Peyer's patch (tissue), 4 donors: Measurements from ENCODE around the gene PFKP. TPM values are rescaled to one million over a fixed set of nuclear protein-coding genes. Genes with fewer than 3 reads are reported as not detected.

Experiments
- DNase-seq, 3 donors: peaks; one replicate each; pipeline ENCODE4 v3.0.0-alpha.2; 2017 to 2019
- H3K27ac ChIP-seq, 4 donors: fragments of 200-600 bp; sonication (generic); one replicate each; pipeline ENCODE4 v1.5.1; 2016 to 2019
- H3K27me3 ChIP-seq, 2 donors: fragments of 200-600 bp; sonication (generic); one replicate each; pipeline ENCODE4 v1.5.1; 2019
- H3K36me3 ChIP-seq, 3 donors: fragments of 200-600 bp; sonication (generic); one replicate each; pipeline ENCODE4 v1.5.1; 2016 to 2019
- H3K4me1 ChIP-seq, 4 donors: fragments of 200-600 bp; sonication (generic); one replicate each; pipeline ENCODE4 v1.5.1; 2016 to 2019
- H3K4me3 ChIP-seq, 4 donors: fragments of 200-600 bp; sonication (generic); 1 replicate in 3 of 4; 2 replicates in 1 of 4; pipeline ENCODE4 v1.5.1; 2016 to 2019; ENCODE audit warnings: mild to moderate bottlenecking in 1 of 4
- H3K9me3 ChIP-seq, 4 donors: fragments of 200-600 bp; sonication (generic); one replicate each; pipeline ENCODE4 v1.5.1; 2016 to 2019; ENCODE audit warnings: mild to moderate bottlenecking in 1 of 4
- CTCF ChIP-seq, 6 experiments: fragments of 450-650 bp in 4 of 6; fragments of 200-600 bp in 2 of 6; sonication (generic) in 1 of 6; IDR thresholded peaks; one replicate each; pipeline ENCODE4 v1.5.1; 2017 to 2019; ENCODE audit warnings: antibody characterized with exemption in 6 of 6, mild to moderate bottlenecking in 3 of 6, moderate library complexity in 1 of 6
- POLR2A ChIP-seq, 2 donors: fragments of 450-650 bp; IDR thresholded peaks; one replicate each; pipeline ENCODE4 v1.5.1; 2017; ENCODE audit warnings: antibody characterized with exemption in 2 of 2, mild to moderate bottlenecking in 2 of 2, moderate library complexity in 2 of 2
- total RNA-seq, 4 donors: library from RNA; depleted of rRNA; stranded (reverse); fragments of >200 nt; gene quantifications; one replicate each; pipeline ENCODE4 v1.1.0, GENCODE V29; 2016

Gene PFKP
- total RNA-seq = 100 to 1,000 TPM in 1 of 4 donors, 10 to 100 TPM in 3; 79.0 to 130 (median 87.9) TPM

GRCh38 chr10:3067118-3067858 is at the start of gene PFKP:
Gene PFKP (plus strand): TSS chr10:3067548. CDS start chr10:3067596, 48 bp downstream.
- peak within 1 kb of the TSS; percentile 65 to 91 (median 74) for H3K4me3 ChIP-seq
- peaks cover 0 to 7% of the 10 kb centered on the region in 2 donors for H3K27me3 ChIP-seq
- H3K27ac ChIP-seq = peak within 1 kb of the TSS; percentile 61 to 75 (median 71)
- peaks cover 0 to 16% (median 7%) of the 10 kb centered on the region in 4 donors for H3K4me1 ChIP-seq
- DNase-seq = peak; percentile 44 to 76 (median 76)
- TF ChIP-seq POLR2A (IDR thresholded peaks at IDR 0.05) (peak; percentile 53 to 62), CTCF (IDR thresholded peaks at IDR 0.05) (no peak)
- H3K9me3 ChIP-seq = no peaks in the 10 kb centered on the region
- H3K36me3 ChIP-seq = no peaks in the 10 kb centered on the region

DNA sequence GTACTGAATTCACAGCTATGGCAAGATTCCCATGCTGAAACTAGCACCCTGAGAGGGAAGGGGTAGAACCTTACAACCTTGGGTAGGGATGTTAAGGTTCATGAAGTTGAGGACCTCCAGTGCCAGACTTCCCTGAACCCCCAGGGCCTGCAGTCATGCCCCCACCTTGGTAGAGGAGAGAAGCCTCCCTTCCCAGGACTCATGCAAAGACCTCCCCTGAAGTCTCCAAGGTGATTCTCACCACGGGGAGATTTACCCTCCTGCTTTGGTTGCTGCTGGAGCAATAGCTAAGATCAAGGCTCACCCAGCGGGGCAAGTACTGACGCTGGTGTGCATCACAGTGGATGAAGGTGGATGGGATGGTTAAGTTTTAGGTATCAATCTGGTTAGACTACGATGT is 49.1 kb upstream of the PFKP start:
- H3K4me3 ChIP-seq = no peak overlapping the region
- DNase-seq = no peak
- TF ChIP-seq POLR2A (IDR thresholded peaks at IDR 0.05) = no peak
- no peak for TF ChIP-seq CTCF (IDR thresholded peaks at IDR 0.05)
- no peaks in the 10 kb centered on the region for H3K9me3 ChIP-seq
- H3K4me1 ChIP-seq = peaks cover 0 to 5% (median 0%) of the 10 kb centered on the region in 4 donors
- no peak overlapping the region for H3K27ac ChIP-seq
- no peaks in the 10 kb centered on the region for H3K36me3 ChIP-seq
- H3K27me3 ChIP-seq = no peaks in the 10 kb centered on the region

DNA sequence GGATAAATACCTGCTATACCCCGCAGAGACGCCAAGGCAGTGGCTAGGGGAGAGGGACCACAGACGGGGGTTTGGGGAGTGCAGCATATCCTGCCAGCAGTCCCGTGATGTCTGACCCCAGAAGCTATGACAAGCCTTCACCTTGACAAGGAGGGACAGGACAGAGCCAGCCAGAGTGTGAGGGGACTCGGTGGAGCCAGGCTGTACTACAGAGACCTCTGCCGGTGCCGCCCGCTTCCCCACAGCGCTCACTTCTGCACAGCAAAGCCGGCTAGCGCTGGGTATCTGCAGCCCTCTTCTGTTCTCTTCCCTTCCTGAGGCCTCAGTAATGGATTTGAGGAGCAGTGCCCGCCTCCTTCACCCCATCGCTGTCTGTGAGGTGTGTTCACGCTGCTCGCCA is 47.0 kb upstream of the PFKP start:
- Histone ChIP-seq H3K4me3 (no peak overlapping the region), H3K27ac (no peak overlapping the region), H3K36me3 (no peaks in the 10 kb centered on the region), H3K27me3 (no peaks in the 10 kb centered on the region), H3K4me1 (no peaks in the 10 kb centered on the region), H3K9me3 (no peaks in the 10 kb centered on the region)
- no peak for TF ChIP-seq POLR2A (IDR thresholded peaks at IDR 0.05)
- TF ChIP-seq CTCF (IDR thresholded peaks at IDR 0.05) = no peak
- no peak for DNase-seq

DNA sequence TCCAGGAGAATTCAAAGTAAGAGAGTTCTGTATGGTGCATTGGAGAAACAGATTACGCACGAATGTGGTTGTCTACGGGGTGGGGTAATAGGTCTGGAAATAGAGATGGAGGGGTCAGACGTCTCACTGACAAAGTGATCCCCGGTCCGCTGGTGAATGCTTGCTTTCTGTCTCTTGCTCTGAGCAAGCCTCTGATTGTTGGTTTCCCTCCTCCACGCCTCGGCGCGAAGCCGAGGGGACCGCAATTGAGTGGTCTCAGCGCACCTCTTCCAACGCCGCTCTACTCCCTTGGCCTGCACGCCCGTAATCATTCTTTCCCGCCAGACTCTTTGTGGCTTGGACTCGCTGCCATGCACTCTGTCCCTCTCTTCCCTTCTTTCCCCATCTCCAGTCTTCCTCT is 46.5 kb upstream of the PFKP start:
- no peak for DNase-seq
- no peaks in the 10 kb centered on the region for H3K36me3 ChIP-seq
- no peak overlapping the region for H3K4me3 ChIP-seq
- H3K9me3 ChIP-seq = no peaks in the 10 kb centered on the region
- H3K27ac ChIP-seq = no peak overlapping the region
- no peaks in the 10 kb centered on the region for H3K27me3 ChIP-seq
- no peaks in the 10 kb centered on the region for H3K4me1 ChIP-seq
- no peak for TF ChIP-seq CTCF (IDR thresholded peaks at IDR 0.05)
- no peak for TF ChIP-seq POLR2A (IDR thresholded peaks at IDR 0.05)

- Histone ChIP-seq H3K4me3 (no peak overlapping the region), H3K36me3 (no peaks in the 10 kb centered on the region), H3K27me3 (no peaks in the 10 kb centered on the region), H3K27ac (no peak overlapping the region), H3K9me3 (no peaks in the 10 kb centered on the region), H3K4me1 (no peaks in the 10 kb centered on the region)
- DNase-seq = no peak
- TF ChIP-seq CTCF (IDR thresholded peaks at IDR 0.05) = no peak
- no peak for TF ChIP-seq POLR2A (IDR thresholded peaks at IDR 0.05)
These were observed 45.3 kb upstream of the PFKP start for GRCh38 chr10:3022027-3022426.
